Stimulated activated CD4-positive, alpha-beta T cell treated with anti-CD3 and anti-CD28 coated beads, Interleukin-4, amount 100 ng/mL, for 1 hour (primary cell): ENCODE measurements around the gene CLEC18A.
"Not testable (repeated sequence)": the region's sequence is repeated elsewhere in the genome, so short reads cannot be mapped to it uniquely, and the experiment has no call there.

Source experiments
- DNase-seq: peaks from one replicate; pipeline ENCODE4 v3.0.0-alpha.2; 2020

The CLEC18A gene

GRCh38 chr16:69951017-69951671 lies at the start of gene CLEC18A:
Gene CLEC18A (plus strand): TSS chr16:69951334. CDS start chr16:69951367, 33 bp downstream.
- not testable (repeated sequence) for DNase-seq

- DNase-seq = no peak
Observed at GRCh38 chr16:69903865-69904415, 47.2 kb upstream of the CLEC18A start.

GRCh38 chr16:69904495-69905170 lies 46.5 kb upstream of the CLEC18A start:
- DNase-seq = no peak

GRCh38 chr16:69905171-69905555 lies 46.0 kb upstream of the CLEC18A start:
- DNase-seq = no peak

- no peak for DNase-seq
Observed at GRCh38 chr16:69906838-69907401, 44.2 kb upstream of the CLEC18A start.

GRCh38 chr16:69909043-69909442 lies 42.1 kb upstream of the CLEC18A start:
- DNase-seq = no peak

- no peak for DNase-seq
Observed at GRCh38 chr16:69909760-69910159, 41.4 kb upstream of the CLEC18A start.

GRCh38 chr16:69910964-69911363 lies 40.2 kb upstream of the CLEC18A start:
- no peak for DNase-seq

GRCh38 chr16:69916462-69916861 lies 34.7 kb upstream of the CLEC18A start:
- no peak for DNase-seq

- no peak for DNase-seq
Observed at GRCh38 chr16:69917311-69917710, 33.8 kb upstream of the CLEC18A start.

GRCh38 chr16:69917739-69918138 lies 33.4 kb upstream of the CLEC18A start:
- no peak for DNase-seq

GRCh38 chr16:69918241-69918640 lies 32.9 kb upstream of the CLEC18A start:
- no peak for DNase-seq

- no peak for DNase-seq
Observed at GRCh38 chr16:69921127-69921526, 30.0 kb upstream of the CLEC18A start.

- no peak for DNase-seq
Observed at GRCh38 chr16:69922200-69922599, 28.9 kb upstream of the CLEC18A start.

- DNase-seq = no peak
Observed at GRCh38 chr16:69924041-69924775, 26.9 kb upstream of the CLEC18A start.

- DNase-seq = no peak
Observed at GRCh38 chr16:69924777-69925191, 26.4 kb upstream of the CLEC18A start.

GRCh38 chr16:69925311-69925710 lies 25.8 kb upstream of the CLEC18A start:
- DNase-seq = no peak

- DNase-seq = no peak
Observed at GRCh38 chr16:69926241-69926640, 24.9 kb upstream of the CLEC18A start.

GRCh38 chr16:69927056-69927757 lies 23.9 kb upstream of the CLEC18A start:
- DNase-seq = no peak

GRCh38 chr16:69928856-69929400 lies 22.2 kb upstream of the CLEC18A start:
- no peak for DNase-seq

- DNase-seq = no peak
Observed at GRCh38 chr16:69929480-69929879, 21.7 kb upstream of the CLEC18A start.

- DNase-seq = peak; percentile 13
Observed at GRCh38 chr16:69930117-69930776, 20.9 kb upstream of the CLEC18A start.
